Caco-2 (cell line): ENCODE data around the gene CASP10. TPM values are rescaled to one million over a fixed set of nuclear protein-coding genes. Genes with fewer than 3 reads are reported as not detected.

Experiments used
- BruUV-seq: library from RNA; stranded (reverse); fragments of 400-500 nt; replicated peaks from 2 replicates; lab custom pipeline; 2021; lab: Mats Ljungman, UMichigan
- CTCF ChIA-PET: fragments of 300-600 bp; sonication (Branson Sonifier 250); formaldehyde crosslinking; loops from one replicate; lab custom pipeline; 2022; ENCODE audit warnings: antibody characterized with exemption; lab: Charles Lee
- POLR2A ChIA-PET: fragments of 300-600 bp; sonication (Branson Sonifier 250); formaldehyde crosslinking; loops from one replicate; lab custom pipeline; 2022; ENCODE audit warnings: antibody characterized with exemption; lab: Charles Lee
- DNase-seq, 2 experiments: peaks; one replicate each; pipeline versions ENCODE4 v3.0.0 to v3.0.0-alpha.2; 2020 to 2022
- H3K27me3 ChIP-seq: replicated peaks from 2 replicates; pipeline ENCODE4 v1.6.0; 2011; ENCODE audit warnings: low read length; ENCODE audit not compliant: control insufficient read depth, insufficient read depth
- H3K36me3 ChIP-seq: 2 replicates; pipeline ENCODE4 v1.5.1; 2011; ENCODE audit warnings: low read length; ENCODE audit not compliant: control insufficient read depth, insufficient read depth
- H3K4me1 ChIP-seq: fragments of 250-450 bp; sonication (Bioruptor Pico); 2 replicates; pipeline ENCODE4 v1.5.1; 2020; ENCODE audit warnings: mild to moderate bottlenecking
- H3K4me3 ChIP-seq: 2 replicates; pipeline ENCODE4 v1.5.1; 2011; ENCODE audit warnings: low read depth, mild to moderate bottlenecking, control low read depth, low read length
- H3K9me3 ChIP-seq: fragments of 250-450 bp; sonication (Bioruptor Pico); 2 replicates; pipeline ENCODE4 v1.5.1; 2020; ENCODE audit warnings: mild to moderate bottlenecking, moderate library complexity
- H3K27ac Mint-ChIP-seq: one replicate; pipeline ENCODE4 v1.8.0; 2022; ENCODE audit warnings: mixed read lengths; ENCODE audit not compliant: unreplicated experiment
- H3K27me3 Mint-ChIP-seq: one replicate; pipeline ENCODE4 v1.8.0; 2022; ENCODE audit warnings: mixed read lengths; ENCODE audit not compliant: insufficient read depth, unreplicated experiment
- H3K36me3 Mint-ChIP-seq: one replicate; pipeline ENCODE4 v1.8.0; 2022; ENCODE audit warnings: mild to moderate bottlenecking, mixed read lengths; ENCODE audit not compliant: insufficient read depth, unreplicated experiment
- H3K4me1 Mint-ChIP-seq: one replicate; pipeline ENCODE4 v1.8.0; 2022; ENCODE audit warnings: low read depth, mixed read lengths; ENCODE audit not compliant: unreplicated experiment
- H3K4me3 Mint-ChIP-seq: one replicate; pipeline ENCODE4 v1.8.0; 2022; ENCODE audit warnings: mild to moderate bottlenecking, moderate library complexity, mixed read lengths; ENCODE audit not compliant: unreplicated experiment
- H3K9me3 Mint-ChIP-seq: one replicate; pipeline ENCODE4 v1.8.0; 2022; ENCODE audit warnings: mixed read lengths; ENCODE audit not compliant: unreplicated experiment
- intact Hi-C: fragments of 100-400 bp; cut with micrococcal nuclease; formaldehyde crosslinking; loops from one replicate; pipeline ENCODE4 v1.10.0; 2022; ENCODE audit not compliant: unreplicated experiment
- total RNA-seq: library from RNA; stranded (reverse); gene quantifications from 2 replicates; pipeline ENCODE4 v1.2.3, GENCODE V29; 2022
- TF ChIP-seq, protein P1 (sequence below), 2 experiments: fragments of 200-600 bp in 1 of 2; IDR thresholded peaks; 1 replicate in 1 of 2; 2 replicates in 1 of 2; pipeline versions ENCODE4 v1.5.1 to v1.8.0; 2011 to 2022; ENCODE audit warnings: antibody characterized with exemption in 1 of 2, control low read depth in 1 of 2, inconsistent platforms in 1 of 2, low read depth in 1 of 2, low read length in 1 of 2, mild to moderate bottlenecking in 1 of 2, moderate library complexity in 1 of 2; ENCODE audit not compliant: insufficient read depth in 1 of 2, severe bottlenecking in 1 of 2, unreplicated experiment in 1 of 2

The CASP10 gene
- total RNA-seq, 1 experiment from 2014 or later: 5.8 TPM

DNA sequence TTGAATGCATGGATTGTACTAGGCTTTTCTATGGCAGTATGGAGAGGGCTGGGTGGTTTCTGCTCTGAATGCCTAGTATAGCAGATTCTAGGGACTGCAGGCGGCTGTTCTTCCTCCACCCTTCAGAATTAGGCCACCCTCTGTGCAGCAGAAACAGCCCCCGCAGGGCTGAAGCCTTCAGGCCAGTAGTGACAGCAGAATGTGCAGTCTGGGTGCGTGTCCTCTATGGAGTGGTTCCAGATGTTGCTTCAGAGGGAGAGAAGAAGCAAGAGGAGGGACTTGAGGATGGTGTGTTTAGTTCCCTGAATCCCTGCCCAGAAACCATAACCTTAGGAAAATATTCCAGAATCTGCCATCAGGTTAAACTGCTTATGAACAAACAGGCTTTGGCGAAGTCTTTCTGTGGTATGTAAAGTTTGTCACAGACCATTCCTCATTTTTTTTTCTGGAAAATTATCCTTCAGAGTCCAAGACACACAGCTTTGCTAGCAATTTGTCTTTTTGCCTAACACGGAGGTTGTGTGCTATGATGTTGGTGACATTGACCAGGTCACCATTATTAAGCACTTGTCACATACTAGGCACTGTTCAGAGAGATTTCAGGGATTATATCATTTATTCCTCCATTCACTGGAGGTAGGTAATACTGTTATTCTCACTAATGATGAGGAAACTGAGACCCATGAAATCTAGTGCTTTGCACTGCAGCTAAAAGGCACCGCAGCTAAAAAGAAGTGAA is 21.1 kb downstream of the CASP10 start:
- no peak for DNase-seq
- no peak overlapping the region for H3K4me3 ChIP-seq
- BruUV-seq: no TSS peak
- Mint-ChIP-seq H3K27me3 (no peaks in the 10 kb centered on the region), H3K4me3 (no peak overlapping the region), H3K36me3 (no peaks in the 10 kb centered on the region), H3K27ac (no peak overlapping the region), H3K4me1 (no peaks in the 10 kb centered on the region), H3K9me3 (no peaks in the 10 kb centered on the region)
- H3K27me3 ChIP-seq: no peaks in the 10 kb centered on the region
- H3K9me3 ChIP-seq: no peaks in the 10 kb centered on the region
- POLR2A ChIA-PET: no interaction called here
- TF ChIP-seq, protein P1, sequence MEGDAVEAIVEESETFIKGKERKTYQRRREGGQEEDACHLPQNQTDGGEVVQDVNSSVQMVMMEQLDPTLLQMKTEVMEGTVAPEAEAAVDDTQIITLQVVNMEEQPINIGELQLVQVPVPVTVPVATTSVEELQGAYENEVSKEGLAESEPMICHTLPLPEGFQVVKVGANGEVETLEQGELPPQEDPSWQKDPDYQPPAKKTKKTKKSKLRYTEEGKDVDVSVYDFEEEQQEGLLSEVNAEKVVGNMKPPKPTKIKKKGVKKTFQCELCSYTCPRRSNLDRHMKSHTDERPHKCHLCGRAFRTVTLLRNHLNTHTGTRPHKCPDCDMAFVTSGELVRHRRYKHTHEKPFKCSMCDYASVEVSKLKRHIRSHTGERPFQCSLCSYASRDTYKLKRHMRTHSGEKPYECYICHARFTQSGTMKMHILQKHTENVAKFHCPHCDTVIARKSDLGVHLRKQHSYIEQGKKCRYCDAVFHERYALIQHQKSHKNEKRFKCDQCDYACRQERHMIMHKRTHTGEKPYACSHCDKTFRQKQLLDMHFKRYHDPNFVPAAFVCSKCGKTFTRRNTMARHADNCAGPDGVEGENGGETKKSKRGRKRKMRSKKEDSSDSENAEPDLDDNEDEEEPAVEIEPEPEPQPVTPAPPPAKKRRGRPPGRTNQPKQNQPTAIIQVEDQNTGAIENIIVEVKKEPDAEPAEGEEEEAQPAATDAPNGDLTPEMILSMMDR (IDR thresholded peaks at IDR 0.05; ENCODE audit: insufficient read depth in 1 of 2, low read depth in 1 of 2, low read length in 1 of 2, severe bottlenecking in 1 of 2, unreplicated experiment in 1 of 2): no peak
- CTCF ChIA-PET: interaction anchor here (0.6 kb wide), 1 partner anchor 27 kb away, joined by 4 read pairs; no protein-coding TSS in a partner anchor
- no peaks in the 10 kb centered on the region for H3K4me1 ChIP-seq
- no peaks in the 10 kb centered on the region for H3K36me3 ChIP-seq
- intact Hi-C loops: no loop called here

DNA sequence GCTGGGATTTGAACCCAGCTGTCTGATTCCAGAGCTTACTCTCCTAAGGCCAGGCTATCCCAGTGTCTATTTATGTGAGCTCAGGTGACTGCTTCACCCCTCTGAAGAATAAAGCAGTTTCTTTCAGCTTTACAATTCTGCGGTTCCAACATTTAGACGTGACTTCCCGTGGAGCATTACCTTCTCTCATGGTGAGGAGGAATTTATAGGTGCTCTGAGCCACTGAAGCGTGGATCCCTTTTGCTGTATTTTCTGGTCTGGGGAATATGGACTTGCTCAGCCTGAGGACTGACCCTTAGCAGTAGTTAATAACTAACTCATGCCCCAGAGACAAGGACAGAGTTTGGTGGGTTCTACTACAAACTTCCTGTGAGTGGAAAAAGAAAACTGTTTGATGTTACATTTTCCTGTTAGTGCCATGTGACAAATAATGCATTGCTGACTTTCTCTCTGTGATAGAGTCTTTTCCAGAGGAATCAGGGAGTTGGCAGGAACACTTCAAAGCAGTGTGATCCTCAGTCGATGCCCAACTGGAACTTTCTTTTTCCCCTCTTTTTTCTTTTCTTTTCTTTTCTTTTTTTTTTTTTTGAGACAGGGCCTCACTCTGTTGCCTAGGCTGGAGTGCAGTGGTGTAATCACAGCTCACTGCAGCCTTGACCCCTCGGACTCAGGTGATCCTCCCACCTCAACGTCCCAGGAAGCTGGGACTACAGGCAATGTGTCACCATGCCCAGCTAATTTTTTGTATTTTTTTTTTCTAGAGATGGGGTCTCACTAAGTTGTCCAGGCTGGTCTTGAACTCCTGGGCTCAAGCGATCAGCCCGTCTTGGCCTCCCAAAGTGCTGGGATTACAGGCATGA is 21.9 kb downstream of the CASP10 start:
- Mint-ChIP-seq H3K27ac (no peak overlapping the region), H3K4me3 (no peak overlapping the region), H3K9me3 (no peaks in the 10 kb centered on the region), H3K27me3 (no peaks in the 10 kb centered on the region), H3K36me3 (no peaks in the 10 kb centered on the region), H3K4me1 (no peaks in the 10 kb centered on the region)
- H3K36me3 ChIP-seq: no peaks in the 10 kb centered on the region
- no peaks in the 10 kb centered on the region for H3K4me1 ChIP-seq
- no TSS peak for BruUV-seq
- ChIA-PET CTCF (no interaction called here), POLR2A (no interaction called here)
- H3K9me3 ChIP-seq: no peaks in the 10 kb centered on the region
- H3K4me3 ChIP-seq: no peak overlapping the region
- intact Hi-C loops: no loop called here
- TF ChIP-seq, protein P1 (IDR thresholded peaks at IDR 0.05; ENCODE audit: insufficient read depth in 1 of 2, low read depth in 1 of 2, low read length in 1 of 2, severe bottlenecking in 1 of 2, unreplicated experiment in 1 of 2): no peak
- H3K27me3 ChIP-seq: no peaks in the 10 kb centered on the region
- no peak for DNase-seq

DNA sequence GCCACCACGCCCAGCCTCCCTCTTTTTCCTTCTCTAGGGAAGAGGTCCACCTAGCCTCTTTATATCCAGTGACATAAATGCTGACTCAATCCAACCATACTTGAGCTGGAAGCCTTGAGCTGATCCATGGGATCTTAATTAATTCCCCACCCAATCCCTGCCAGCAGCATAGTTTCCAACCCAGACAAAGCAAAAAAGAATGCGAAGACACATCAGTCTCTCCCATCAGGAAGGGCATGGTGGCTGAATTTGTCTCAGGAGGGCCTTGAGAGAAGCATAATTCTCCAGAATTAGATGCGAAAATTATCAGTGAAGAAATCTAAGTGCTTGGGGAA is 22.5 kb downstream of the CASP10 start:
- ChIA-PET CTCF (no interaction called here), POLR2A (no interaction called here)
- Mint-ChIP-seq H3K27me3 (no peaks in the 10 kb centered on the region), H3K9me3 (no peaks in the 10 kb centered on the region), H3K4me3 (no peak overlapping the region), H3K4me1 (no peaks in the 10 kb centered on the region), H3K36me3 (no peaks in the 10 kb centered on the region), H3K27ac (no peak overlapping the region)
- intact Hi-C loops: no loop called here
- no peak overlapping the region for H3K4me3 ChIP-seq
- TF ChIP-seq, protein P1 (IDR thresholded peaks at IDR 0.05; ENCODE audit: insufficient read depth in 1 of 2, low read depth in 1 of 2, low read length in 1 of 2, severe bottlenecking in 1 of 2, unreplicated experiment in 1 of 2): no peak
- no peaks in the 10 kb centered on the region for H3K9me3 ChIP-seq
- H3K36me3 ChIP-seq: no peaks in the 10 kb centered on the region
- no TSS peak for BruUV-seq
- no peaks in the 10 kb centered on the region for H3K4me1 ChIP-seq
- no peak for DNase-seq
- H3K27me3 ChIP-seq: no peaks in the 10 kb centered on the region
